Adrenal gland (tissue), 5 donors: Measurements from ENCODE around the gene KCTD1.

ENCODE experiments used
- POLR2A ChIP-seq, 2 donors: fragments of 450-650 bp; IDR thresholded peaks; one replicate each; pipeline ENCODE4 v1.6.1; 2017; ENCODE audit warnings: antibody characterized with exemption in 2 of 2, mild to moderate bottlenecking in 2 of 2, moderate library complexity in 1 of 2
- TF ChIP-seq, protein P1 (sequence below), 6 experiments: fragments of 450-650 bp in 4 of 6; fragments of 200-600 bp in 2 of 6; sonication (generic) in 1 of 6; IDR thresholded peaks; 1 replicate in 5 of 6; 2 replicates in 1 of 6; pipeline versions ENCODE4 v1.5.1 to v1.8.0; 2016 to 2021; ENCODE audit warnings: antibody characterized with exemption in 6 of 6, mild to moderate bottlenecking in 2 of 6, moderate library complexity in 1 of 6
- donor health status: DM: no; HTN: no; CAD: no.

DNA sequence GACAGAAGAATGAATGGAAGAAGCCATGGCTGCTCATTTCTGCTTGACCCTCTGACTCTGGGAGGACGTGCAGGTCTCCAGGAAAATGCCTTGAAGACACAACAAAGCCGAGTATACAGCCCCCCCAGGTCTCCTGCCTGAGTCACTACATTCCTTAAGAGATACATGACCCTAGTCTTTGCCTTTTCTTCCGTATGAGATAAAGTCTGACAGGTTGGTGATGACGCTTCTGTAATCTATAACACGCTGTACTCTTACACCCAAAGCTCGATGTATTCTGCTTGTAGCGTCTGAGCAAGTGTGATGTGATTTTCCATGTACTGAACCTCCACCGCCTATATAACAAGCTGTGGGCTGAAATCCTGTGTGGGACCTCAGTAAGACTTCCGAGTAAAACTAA is 77.3 kb downstream of the KCTD1 start:
- TF ChIP-seq, protein P1, sequence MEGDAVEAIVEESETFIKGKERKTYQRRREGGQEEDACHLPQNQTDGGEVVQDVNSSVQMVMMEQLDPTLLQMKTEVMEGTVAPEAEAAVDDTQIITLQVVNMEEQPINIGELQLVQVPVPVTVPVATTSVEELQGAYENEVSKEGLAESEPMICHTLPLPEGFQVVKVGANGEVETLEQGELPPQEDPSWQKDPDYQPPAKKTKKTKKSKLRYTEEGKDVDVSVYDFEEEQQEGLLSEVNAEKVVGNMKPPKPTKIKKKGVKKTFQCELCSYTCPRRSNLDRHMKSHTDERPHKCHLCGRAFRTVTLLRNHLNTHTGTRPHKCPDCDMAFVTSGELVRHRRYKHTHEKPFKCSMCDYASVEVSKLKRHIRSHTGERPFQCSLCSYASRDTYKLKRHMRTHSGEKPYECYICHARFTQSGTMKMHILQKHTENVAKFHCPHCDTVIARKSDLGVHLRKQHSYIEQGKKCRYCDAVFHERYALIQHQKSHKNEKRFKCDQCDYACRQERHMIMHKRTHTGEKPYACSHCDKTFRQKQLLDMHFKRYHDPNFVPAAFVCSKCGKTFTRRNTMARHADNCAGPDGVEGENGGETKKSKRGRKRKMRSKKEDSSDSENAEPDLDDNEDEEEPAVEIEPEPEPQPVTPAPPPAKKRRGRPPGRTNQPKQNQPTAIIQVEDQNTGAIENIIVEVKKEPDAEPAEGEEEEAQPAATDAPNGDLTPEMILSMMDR (IDR thresholded peaks at IDR 0.05): no peak
- no peak for TF ChIP-seq POLR2A (IDR thresholded peaks at IDR 0.05)
